GM19099 (cell line): Measurements from ENCODE around the gene TMEM120A.

Experiments used
- POLR2A ChIP-seq: IDR thresholded peaks from 3 replicates; pipeline ENCODE4 v1.6.1; 2011; ENCODE audit warnings: low read depth; ENCODE audit not compliant: insufficient read length; ENCODE audit errors: extremely low read depth

The TMEM120A gene

GRCh38 chr7:76000566-76000965 lies 6.2 kb upstream of the TMEM120A start:
- no peak for TF ChIP-seq POLR2A

- TF ChIP-seq POLR2A, result no peak
These were observed 3.6 kb upstream of the TMEM120A start for GRCh38 chr7:75998038-75998437.

GRCh38 chr7:75996476-75996875 lies 2.1 kb upstream of the TMEM120A start:
- no peak for TF ChIP-seq POLR2A

GRCh38 chr7:75995996-75996395 lies 1.6 kb upstream of the TMEM120A start:
- no peak for TF ChIP-seq POLR2A

GRCh38 chr7:75995052-75995471 lies 667 bp upstream of the TMEM120A start:
- TF ChIP-seq POLR2A, result no peak

- TF ChIP-seq POLR2A, result no peak
These were observed 557 bp downstream of the TMEM120A start for GRCh38 chr7:75993689-75994387.

- no peak for TF ChIP-seq POLR2A
These were observed 2.2 kb downstream of the TMEM120A start for GRCh38 chr7:75992083-75992755.

- TF ChIP-seq POLR2A, result no peak
These were observed 2.8 kb downstream of the TMEM120A start for GRCh38 chr7:75991531-75992082.

GRCh38 chr7:75989500-75990388 lies 4.7 kb downstream of the TMEM120A start:
- TF ChIP-seq POLR2A, result no peak

GRCh38 chr7:75988568-75989499 lies 5.6 kb downstream of the TMEM120A start:
- no peak for TF ChIP-seq POLR2A

- no peak for TF ChIP-seq POLR2A
These were observed 6.4 kb downstream of the TMEM120A start for GRCh38 chr7:75987805-75988567.

GRCh38 chr7:75987026-75987804 lies 7.2 kb downstream of the TMEM120A start:
- no peak for TF ChIP-seq POLR2A
